ENCODE results near the gene PI4KA.

- TF ChIP-seq EP300 (IDR thresholded peaks at IDR 0.05; ENCODE audit: borderline replicate concordance), result no peak
- TF ChIP-seq EGR1 (IDR thresholded peaks at IDR 0.05), result no peak
- TF ChIP-seq FOXM1 (IDR thresholded peaks at IDR 0.05; ENCODE audit: borderline replicate concordance, low read depth), result no peak
- no peak for TF ChIP-seq RAD21 (IDR thresholded peaks at IDR 0.05; ENCODE audit: low read depth)
These were observed 10.6 kb upstream of the PI4KA start for GRCh38 chr22:20869234-20869633.
